OCI-LY3 (cell line): ENCODE measurements around the gene ZBTB7C.

Experiments used
- CTCF ChIP-seq: fragments of 200-600, 300-600 bp; sonication (generic); IDR thresholded peaks from 2 replicates; pipeline ENCODE4 v1.5.1; 2014; ENCODE audit warnings: antibody characterized with exemption, low read length, low read depth
- EZH2phosphoT487 ChIP-seq: fragments of 200-600 bp; shearing (Covaris generic); IDR thresholded peaks from 2 replicates; pipeline ENCODE4 v1.6.1; 2018; ENCODE audit warnings: antibody characterized with exemption, mixed run types, low read depth

- no peak for TF ChIP-seq CTCF
- TF ChIP-seq EZH2phosphoT487 = no peak
These were observed 286.8 kb downstream of the ZBTB7C start for GRCh38 chr18:48122376-48122775.
